Kasumi-1 (cell line): ENCODE measurements around the gene ARRDC1.
A peak's percentile ranks its signal among the peaks of the same experiment; 100 is the strongest.
"Not testable (repeated sequence)": the region's sequence is repeated elsewhere in the genome, so short reads cannot be mapped to it uniquely, and the experiment has no call there.

Experiments
- DNase-seq, 2 experiments: peaks; one replicate each; lab custom pipeline; 2025; lab: John Stamatoyannopoulos, UW

The ARRDC1 gene

GRCh38 chr9:137586854-137587253 is 18.6 kb upstream of the ARRDC1 start:
- DNase-seq = no peak

- no peak for DNase-seq
Observed at GRCh38 chr9:137588311-137588710, 17.2 kb upstream of the ARRDC1 start.

- no peak for DNase-seq
Observed at GRCh38 chr9:137588891-137589290, 16.6 kb upstream of the ARRDC1 start.

- DNase-seq = peak in 1 of 2 experiments; percentile 21
Observed at GRCh38 chr9:137589441-137590122, 15.9 kb upstream of the ARRDC1 start.

GRCh38 chr9:137590123-137590468 is 15.4 kb upstream of the ARRDC1 start:
- DNase-seq = no peak

GRCh38 chr9:137590469-137591383 is 14.8 kb upstream of the ARRDC1 start, which contains the start of gene ZMYND19:
TSS of gene ZMYND19 (minus strand) at chr9:137590512. CDS start at chr9:137590263, 249 bp downstream.
- peak; percentile 68 to 77 for DNase-seq

GRCh38 chr9:137592767-137593166 is 12.7 kb upstream of the ARRDC1 start:
- peak; percentile 30 to 41 for DNase-seq

GRCh38 chr9:137593176-137593575 is 12.3 kb upstream of the ARRDC1 start:
- no peak for DNase-seq

GRCh38 chr9:137596577-137596976 is 8.9 kb upstream of the ARRDC1 start:
- not testable (repeated sequence) for DNase-seq

- DNase-seq = no peak
Observed at GRCh38 chr9:137598943-137599342, 6.5 kb upstream of the ARRDC1 start.

GRCh38 chr9:137602661-137603060 is 2.8 kb upstream of the ARRDC1 start:
- DNase-seq = peak; percentile 62 to 80

- no peak for DNase-seq
Observed at GRCh38 chr9:137603879-137604278, 1.6 kb upstream of the ARRDC1 start.

GRCh38 chr9:137604345-137605086 is 970 bp upstream of the ARRDC1 start:
- DNase-seq = no peak

GRCh38 chr9:137606005-137606621 is 627 bp downstream of the ARRDC1 start:
- DNase-seq = no peak

GRCh38 chr9:137606734-137607138 is 1.2 kb downstream of the ARRDC1 start:
- DNase-seq = no peak

GRCh38 chr9:137607141-137607857 is 1.8 kb downstream of the ARRDC1 start:
- peak; percentile 17 to 34 for DNase-seq

GRCh38 chr9:137610944-137611343 is 5.5 kb downstream of the ARRDC1 start:
- no peak for DNase-seq

- DNase-seq = no peak
Observed at GRCh38 chr9:137611623-137612609, 6.4 kb downstream of the ARRDC1 start.

- DNase-seq = no peak
Observed at GRCh38 chr9:137612741-137613142, 7.3 kb downstream of the ARRDC1 start.

GRCh38 chr9:137613259-137613658 is 7.8 kb downstream of the ARRDC1 start:
- no peak for DNase-seq
